Neutrophil (primary cell): ENCODE results near the gene LRMDA.

ENCODE experiments used
- H3K27ac ChIP-seq: fragments of 200-600 bp; sonication (generic); 2 replicates; pipeline ENCODE4 v1.5.1; 2016; ENCODE audit warnings: mild to moderate bottlenecking, moderate library complexity
- H3K27me3 ChIP-seq: fragments of 200-600 bp; sonication (generic); 2 replicates; pipeline ENCODE4 v1.6.0; 2016; ENCODE audit warnings: mild to moderate bottlenecking
- H3K36me3 ChIP-seq: fragments of 200-600 bp; sonication (generic); 2 replicates; pipeline ENCODE4 v1.5.1; 2017
- H3K4me1 ChIP-seq, 2 experiments: fragments of 200-600 bp in 1 of 2; sonication (generic) in 1 of 2; 1 replicate in 1 of 2; 2 replicates in 1 of 2; pipeline versions ENCODE4 v1.5.1 to v1.6.1; 2013 to 2016; ENCODE audit warnings: low read depth in 1 of 2, low read length in 1 of 2, mild to moderate bottlenecking in 1 of 2, moderate library complexity in 1 of 2; ENCODE audit not compliant: control insufficient read depth in 1 of 2, insufficient read depth in 1 of 2
- H3K4me3 ChIP-seq, 2 experiments: fragments of 200-600 bp in 1 of 2; sonication (generic) in 1 of 2; 1 replicate in 1 of 2; 2 replicates in 1 of 2; pipeline ENCODE4 v1.5.1; 2013 to 2016; ENCODE audit warnings: low read depth in 1 of 2, low read length in 1 of 2, mild to moderate bottlenecking in 1 of 2, moderate library complexity in 1 of 2
- H3K9me3 ChIP-seq: fragments of 200-600 bp; sonication (generic); 2 replicates; pipeline ENCODE4 v1.5.1; 2016
- TF ChIP-seq, protein P1 (sequence below): fragments of 200-600 bp; sonication (generic); IDR thresholded peaks from 2 replicates; pipeline ENCODE4 v1.5.1; 2016; ENCODE audit warnings: antibody characterized with exemption

The LRMDA gene

DNA sequence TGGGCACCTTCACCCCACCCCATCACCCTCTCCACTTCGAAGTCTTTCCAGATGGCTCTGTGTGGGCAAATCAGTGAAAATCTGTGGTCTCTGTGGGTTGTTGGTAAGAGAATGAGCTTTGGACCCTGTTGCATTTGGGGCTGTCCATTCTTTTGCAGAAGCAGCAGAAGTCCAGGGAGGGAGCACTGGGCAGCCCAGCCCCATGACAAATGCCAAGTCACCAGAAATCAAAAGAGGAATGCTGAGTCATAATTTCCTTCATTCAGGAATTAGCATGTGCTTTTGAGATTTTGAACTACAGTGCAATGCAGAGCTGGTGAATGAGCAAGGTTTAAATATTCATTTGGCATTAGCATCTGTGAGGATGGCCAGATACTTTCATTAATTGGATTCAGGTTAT lies 556.2 kb downstream of the LRMDA start:
- H3K4me3 ChIP-seq = no peak overlapping the region
- H3K4me1 ChIP-seq = no peaks in the 10 kb centered on the region
- TF ChIP-seq, protein P1, sequence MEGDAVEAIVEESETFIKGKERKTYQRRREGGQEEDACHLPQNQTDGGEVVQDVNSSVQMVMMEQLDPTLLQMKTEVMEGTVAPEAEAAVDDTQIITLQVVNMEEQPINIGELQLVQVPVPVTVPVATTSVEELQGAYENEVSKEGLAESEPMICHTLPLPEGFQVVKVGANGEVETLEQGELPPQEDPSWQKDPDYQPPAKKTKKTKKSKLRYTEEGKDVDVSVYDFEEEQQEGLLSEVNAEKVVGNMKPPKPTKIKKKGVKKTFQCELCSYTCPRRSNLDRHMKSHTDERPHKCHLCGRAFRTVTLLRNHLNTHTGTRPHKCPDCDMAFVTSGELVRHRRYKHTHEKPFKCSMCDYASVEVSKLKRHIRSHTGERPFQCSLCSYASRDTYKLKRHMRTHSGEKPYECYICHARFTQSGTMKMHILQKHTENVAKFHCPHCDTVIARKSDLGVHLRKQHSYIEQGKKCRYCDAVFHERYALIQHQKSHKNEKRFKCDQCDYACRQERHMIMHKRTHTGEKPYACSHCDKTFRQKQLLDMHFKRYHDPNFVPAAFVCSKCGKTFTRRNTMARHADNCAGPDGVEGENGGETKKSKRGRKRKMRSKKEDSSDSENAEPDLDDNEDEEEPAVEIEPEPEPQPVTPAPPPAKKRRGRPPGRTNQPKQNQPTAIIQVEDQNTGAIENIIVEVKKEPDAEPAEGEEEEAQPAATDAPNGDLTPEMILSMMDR = no peak
- no peaks in the 10 kb centered on the region for H3K9me3 ChIP-seq
- no peaks in the 10 kb centered on the region for H3K27me3 ChIP-seq
- H3K27ac ChIP-seq = no peak overlapping the region
- no peaks in the 10 kb centered on the region for H3K36me3 ChIP-seq

DNA sequence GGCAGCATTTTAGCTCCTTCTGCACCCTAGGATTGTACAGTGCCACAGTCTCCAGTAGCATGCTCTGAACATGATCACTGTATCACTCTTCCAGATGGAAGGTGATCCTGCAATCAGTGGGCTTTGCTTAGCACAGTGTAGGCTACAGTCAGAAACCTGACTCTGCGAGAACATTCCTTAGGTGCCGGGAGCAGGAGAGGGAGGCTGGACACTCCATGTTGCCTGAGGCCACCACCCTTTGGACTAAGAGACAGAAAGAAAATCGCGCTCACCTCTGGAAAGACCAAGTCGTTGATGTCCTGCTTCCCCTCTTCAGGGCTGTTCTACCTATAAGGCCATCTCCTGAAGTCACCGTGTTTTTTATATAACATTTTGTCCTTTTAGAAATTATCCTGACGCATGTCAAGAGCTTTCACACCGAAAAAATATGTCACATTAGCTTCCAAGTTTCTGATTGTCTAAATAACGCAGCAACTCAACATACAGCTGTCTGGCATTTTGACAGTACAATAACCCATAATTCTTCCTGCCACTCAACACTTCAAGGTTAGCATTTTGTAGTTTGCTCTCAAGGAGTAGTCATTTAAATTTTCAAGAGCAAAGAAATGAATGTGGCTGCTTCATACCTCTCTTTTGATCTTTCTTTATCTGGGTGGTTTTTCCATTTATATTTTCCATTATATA lies 563.1 kb downstream of the LRMDA start:
- no peak overlapping the region for H3K27ac ChIP-seq
- H3K36me3 ChIP-seq = no peaks in the 10 kb centered on the region
- H3K9me3 ChIP-seq = no peaks in the 10 kb centered on the region
- no peaks in the 10 kb centered on the region for H3K27me3 ChIP-seq
- no peaks in the 10 kb centered on the region for H3K4me1 ChIP-seq
- TF ChIP-seq, protein P1 = no peak
- no peak overlapping the region for H3K4me3 ChIP-seq

DNA sequence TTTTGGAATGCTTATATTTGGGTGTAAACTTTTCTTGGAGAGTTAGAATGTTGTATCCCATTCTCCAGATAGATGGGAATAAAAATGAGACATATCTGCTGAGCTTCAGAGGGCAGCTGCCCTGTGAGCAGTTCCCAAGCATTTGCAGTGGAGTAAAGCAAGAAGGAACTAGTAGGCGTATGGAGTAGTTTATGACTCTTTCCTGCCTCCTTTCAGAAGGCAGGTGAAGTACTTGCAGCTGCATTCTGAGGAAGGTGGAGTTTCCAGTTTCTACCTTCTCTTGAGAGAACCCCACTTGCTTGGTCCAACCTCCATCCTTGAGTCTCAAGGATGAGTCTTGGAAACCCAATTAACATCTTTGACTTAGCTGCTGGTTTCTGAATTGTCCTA lies 563.6 kb downstream of the LRMDA start:
- Histone ChIP-seq H3K4me3 (no peak overlapping the region), H3K27me3 (no peaks in the 10 kb centered on the region), H3K4me1 (no peaks in the 10 kb centered on the region), H3K9me3 (no peaks in the 10 kb centered on the region), H3K27ac (no peak overlapping the region), H3K36me3 (no peaks in the 10 kb centered on the region)
- TF ChIP-seq, protein P1 = no peak

DNA sequence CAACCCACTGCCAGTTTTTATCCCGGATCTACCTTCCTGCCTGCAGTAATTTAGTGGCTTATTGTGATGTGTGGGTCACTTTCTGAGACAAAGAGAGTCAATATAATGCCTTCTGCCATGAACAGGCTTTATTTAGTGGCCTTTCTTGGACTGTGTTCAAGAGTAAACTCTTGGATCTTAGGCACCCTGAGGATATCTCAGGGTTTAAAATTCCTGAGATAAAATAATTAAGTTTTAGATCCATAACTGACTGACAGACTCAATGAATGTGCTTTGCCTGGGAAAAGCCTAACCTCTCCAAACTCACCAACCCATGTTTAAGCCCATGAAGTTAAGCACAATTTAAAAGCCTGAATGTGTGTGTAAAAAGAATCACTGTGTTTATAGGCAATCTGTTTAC lies 564.3 kb downstream of the LRMDA start:
- TF ChIP-seq, protein P1 = no peak
- Histone ChIP-seq H3K9me3 (no peaks in the 10 kb centered on the region), H3K27ac (no peak overlapping the region), H3K4me3 (no peak overlapping the region), H3K4me1 (no peaks in the 10 kb centered on the region), H3K27me3 (no peaks in the 10 kb centered on the region), H3K36me3 (no peaks in the 10 kb centered on the region)

DNA sequence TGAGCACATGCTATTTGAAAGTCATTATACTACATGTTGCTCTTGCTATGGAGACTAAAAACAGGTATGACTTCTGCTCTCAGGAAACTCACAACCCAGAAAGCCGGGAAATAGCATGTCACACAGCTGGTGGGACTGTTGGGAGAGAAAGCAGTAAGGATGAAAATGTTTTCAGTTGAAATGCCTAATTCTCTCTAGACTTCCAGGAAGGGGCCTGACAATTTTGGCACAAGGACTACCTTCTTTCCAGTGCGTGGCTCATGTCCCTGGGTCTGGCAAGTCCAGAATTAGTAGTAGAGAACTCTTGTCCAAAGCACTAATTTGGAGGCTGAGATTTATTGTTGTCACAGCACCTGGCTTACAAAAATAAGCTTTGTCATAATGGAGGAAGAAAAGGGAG lies 567.6 kb downstream of the LRMDA start:
- H3K4me3 ChIP-seq = no peak overlapping the region
- TF ChIP-seq, protein P1 = no peak
- H3K9me3 ChIP-seq = no peaks in the 10 kb centered on the region
- no peak overlapping the region for H3K27ac ChIP-seq
- no peaks in the 10 kb centered on the region for H3K36me3 ChIP-seq
- H3K4me1 ChIP-seq = no peaks in the 10 kb centered on the region
- no peaks in the 10 kb centered on the region for H3K27me3 ChIP-seq
